Smooth muscle cell (in vitro differentiated cells): ENCODE data around the gene PHYKPL. TPM values are rescaled to one million over a fixed set of nuclear protein-coding genes. Genes with fewer than 3 reads are reported as not detected.

ENCODE experiments used
- DNase-seq: peaks from one replicate; lab custom pipeline; 2025; ENCODE audit not compliant: unreplicated experiment; lab: John Stamatoyannopoulos, UW
- H2AFZ ChIP-seq: fragments of 200-600 bp; sonication (generic); 2 replicates; pipeline ENCODE4 v1.6.0; 2016; ENCODE audit warnings: antibody characterized with exemption, low read depth, mild to moderate bottlenecking
- H3F3A ChIP-seq: fragments of 200-600 bp; sonication (generic); 2 replicates; pipeline ENCODE4 v1.6.0; 2017; ENCODE audit warnings: antibody characterized with exemption, low read depth
- H3K27ac ChIP-seq: fragments of 200-600 bp; sonication (generic); 2 replicates; pipeline ENCODE4 v1.5.1; 2016; ENCODE audit warnings: low read depth, mild to moderate bottlenecking
- H3K27me3 ChIP-seq: fragments of 200-600 bp; sonication (generic); 2 replicates; pipeline ENCODE4 v1.6.1; 2016; ENCODE audit warnings: low read depth, mild to moderate bottlenecking
- H3K36me3 ChIP-seq: fragments of 200-600 bp; sonication (generic); 2 replicates; pipeline ENCODE4 v1.5.1; 2016; ENCODE audit warnings: low read depth
- H3K4me1 ChIP-seq: fragments of 200-600 bp; sonication (generic); 2 replicates; pipeline ENCODE4 v1.5.1; 2016; ENCODE audit warnings: low read depth
- H3K4me2 ChIP-seq: fragments of 200-600 bp; sonication (generic); 2 replicates; pipeline ENCODE4 v1.6.0; 2016; ENCODE audit warnings: mild to moderate bottlenecking
- H3K4me3 ChIP-seq: fragments of 200-600 bp; sonication (generic); 2 replicates; pipeline ENCODE4 v1.5.1; 2016; ENCODE audit warnings: mild to moderate bottlenecking
- H3K79me2 ChIP-seq: fragments of 200-600 bp; sonication (generic); 2 replicates; pipeline ENCODE4 v1.6.0; 2016; ENCODE audit warnings: low read depth, mild to moderate bottlenecking
- H3K9ac ChIP-seq: fragments of 200-600 bp; sonication (generic); 2 replicates; pipeline ENCODE4 v1.6.0; 2016; ENCODE audit warnings: low read depth
- H3K9me3 ChIP-seq: fragments of 200-600 bp; sonication (generic); replicated peaks from 2 replicates; pipeline ENCODE4 v1.5.1; 2016; ENCODE audit warnings: low read depth
- H4K20me1 ChIP-seq: fragments of 200-600 bp; sonication (generic); 2 replicates; pipeline ENCODE4 v1.6.0; 2016; ENCODE audit warnings: low read depth
- WGBS: methylation state at CpG from one replicate; pipeline ENCODE4 v1.1.7; 2016; ENCODE audit warnings: low lambda C conversion rate; 5-methylcytosine and 5-hydroxymethylcytosine counted together
- polyA plus RNA-seq: library from polyadenylated mRNA; unstranded; fragments of >200 nt; fragmentation: Nextera tagmentation; extraction: Ambion mirVana; gene quantifications from 2 replicates; pipeline ENCODE4 v1.2.1, GENCODE V29; 2016
- total RNA-seq: library from RNA; depleted of rRNA; stranded (reverse); fragments of >200 nt; gene quantifications from 2 replicates; pipeline ENCODE4 v1.2.3, GENCODE V29; 2014
- TF ChIP-seq, protein P1 (sequence below): fragments of 200-600 bp; sonication (generic); IDR thresholded peaks from 2 replicates; pipeline ENCODE4 v1.5.1; 2017; ENCODE audit warnings: borderline replicate concordance, mild to moderate bottlenecking, antibody characterized with exemption; ENCODE audit not compliant: insufficient read depth, poor library complexity, severe bottlenecking

The PHYKPL gene
- total and polyA plus RNA-seq, 2 experiments from 2014 or later: 15.7 to 27.8 TPM

DNA sequence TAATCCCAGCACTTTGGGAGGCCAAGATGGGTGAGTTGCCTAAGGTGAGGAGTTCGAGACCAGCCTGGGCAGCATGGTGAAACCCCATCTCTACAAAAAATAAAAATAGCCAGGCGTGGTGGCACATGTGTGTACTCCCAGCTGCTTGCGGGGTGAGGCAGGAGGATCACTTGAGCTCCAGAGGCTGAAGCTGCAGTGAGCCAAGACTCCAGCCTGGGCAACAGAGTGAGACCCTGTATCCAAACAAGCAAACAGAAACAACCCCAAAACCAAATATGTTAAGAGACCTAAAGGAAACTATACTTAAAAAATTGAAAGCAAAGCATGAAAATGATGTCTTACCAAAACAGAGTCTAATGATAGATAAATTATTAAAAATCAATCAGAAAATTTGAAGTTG is 15.8 kb downstream of the PHYKPL start:
- peaks cover 71% of the 10 kb centered on the region for H4K20me1 ChIP-seq
- H3K36me3 ChIP-seq: peaks cover 6% of the 10 kb centered on the region
- H3K79me2 ChIP-seq: no peaks in the 10 kb centered on the region
- H3K9me3 ChIP-seq: no peaks in the 10 kb centered on the region
- TF ChIP-seq, protein P1, sequence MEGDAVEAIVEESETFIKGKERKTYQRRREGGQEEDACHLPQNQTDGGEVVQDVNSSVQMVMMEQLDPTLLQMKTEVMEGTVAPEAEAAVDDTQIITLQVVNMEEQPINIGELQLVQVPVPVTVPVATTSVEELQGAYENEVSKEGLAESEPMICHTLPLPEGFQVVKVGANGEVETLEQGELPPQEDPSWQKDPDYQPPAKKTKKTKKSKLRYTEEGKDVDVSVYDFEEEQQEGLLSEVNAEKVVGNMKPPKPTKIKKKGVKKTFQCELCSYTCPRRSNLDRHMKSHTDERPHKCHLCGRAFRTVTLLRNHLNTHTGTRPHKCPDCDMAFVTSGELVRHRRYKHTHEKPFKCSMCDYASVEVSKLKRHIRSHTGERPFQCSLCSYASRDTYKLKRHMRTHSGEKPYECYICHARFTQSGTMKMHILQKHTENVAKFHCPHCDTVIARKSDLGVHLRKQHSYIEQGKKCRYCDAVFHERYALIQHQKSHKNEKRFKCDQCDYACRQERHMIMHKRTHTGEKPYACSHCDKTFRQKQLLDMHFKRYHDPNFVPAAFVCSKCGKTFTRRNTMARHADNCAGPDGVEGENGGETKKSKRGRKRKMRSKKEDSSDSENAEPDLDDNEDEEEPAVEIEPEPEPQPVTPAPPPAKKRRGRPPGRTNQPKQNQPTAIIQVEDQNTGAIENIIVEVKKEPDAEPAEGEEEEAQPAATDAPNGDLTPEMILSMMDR: no peak
- H3K27ac ChIP-seq: no peak overlapping the region
- DNase-seq: no peak
- H3K27me3 ChIP-seq: no peaks in the 10 kb centered on the region
- peaks cover 11% of the 10 kb centered on the region for H3F3A ChIP-seq
- H3K9ac ChIP-seq: no peak overlapping the region
- H2AFZ ChIP-seq: no peak overlapping the region
- 95% methylated on average over 3 of the region's 3 CpGs for WGBS
- H3K4me3 ChIP-seq: no peak overlapping the region
- no peaks in the 10 kb centered on the region for H3K4me1 ChIP-seq
- H3K4me2 ChIP-seq: no peak overlapping the region

DNA sequence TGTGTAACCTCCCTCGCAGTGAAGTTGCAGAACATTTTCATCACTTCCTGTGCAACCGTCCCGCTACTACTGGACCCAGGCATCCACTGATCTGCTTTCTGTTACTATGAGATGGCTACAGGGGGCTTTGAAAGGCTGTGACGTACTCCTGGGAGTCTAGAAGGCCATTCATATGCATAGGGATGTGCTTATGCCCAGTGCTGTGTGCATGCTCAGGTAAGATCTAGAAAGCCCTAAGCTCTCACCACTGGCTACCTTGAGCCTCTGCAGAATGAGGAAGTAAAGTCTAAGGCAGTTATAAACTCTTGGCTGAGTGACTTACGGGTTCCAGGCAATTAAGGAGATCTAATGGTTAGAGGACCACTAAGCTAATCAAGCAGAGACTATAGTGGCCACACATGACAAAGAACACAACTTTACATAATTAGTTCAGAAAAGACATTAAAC is 16.5 kb downstream of the PHYKPL start:
- H3K4me2 ChIP-seq: no peak overlapping the region
- peaks cover 18% of the 10 kb centered on the region for H3F3A ChIP-seq
- no peak for DNase-seq
- peaks cover 6% of the 10 kb centered on the region for H3K36me3 ChIP-seq
- WGBS: 97% methylated on average over 5 of the region's 5 CpGs
- H3K9me3 ChIP-seq: no peaks in the 10 kb centered on the region
- H3K79me2 ChIP-seq: no peaks in the 10 kb centered on the region
- peaks cover 77% of the 10 kb centered on the region for H4K20me1 ChIP-seq
- H3K4me1 ChIP-seq: no peaks in the 10 kb centered on the region
- H2AFZ ChIP-seq: no peak overlapping the region
- no peak overlapping the region for H3K27ac ChIP-seq
- H3K9ac ChIP-seq: no peak overlapping the region
- TF ChIP-seq, protein P1: no peak
- no peak overlapping the region for H3K4me3 ChIP-seq
- no peaks in the 10 kb centered on the region for H3K27me3 ChIP-seq

DNA sequence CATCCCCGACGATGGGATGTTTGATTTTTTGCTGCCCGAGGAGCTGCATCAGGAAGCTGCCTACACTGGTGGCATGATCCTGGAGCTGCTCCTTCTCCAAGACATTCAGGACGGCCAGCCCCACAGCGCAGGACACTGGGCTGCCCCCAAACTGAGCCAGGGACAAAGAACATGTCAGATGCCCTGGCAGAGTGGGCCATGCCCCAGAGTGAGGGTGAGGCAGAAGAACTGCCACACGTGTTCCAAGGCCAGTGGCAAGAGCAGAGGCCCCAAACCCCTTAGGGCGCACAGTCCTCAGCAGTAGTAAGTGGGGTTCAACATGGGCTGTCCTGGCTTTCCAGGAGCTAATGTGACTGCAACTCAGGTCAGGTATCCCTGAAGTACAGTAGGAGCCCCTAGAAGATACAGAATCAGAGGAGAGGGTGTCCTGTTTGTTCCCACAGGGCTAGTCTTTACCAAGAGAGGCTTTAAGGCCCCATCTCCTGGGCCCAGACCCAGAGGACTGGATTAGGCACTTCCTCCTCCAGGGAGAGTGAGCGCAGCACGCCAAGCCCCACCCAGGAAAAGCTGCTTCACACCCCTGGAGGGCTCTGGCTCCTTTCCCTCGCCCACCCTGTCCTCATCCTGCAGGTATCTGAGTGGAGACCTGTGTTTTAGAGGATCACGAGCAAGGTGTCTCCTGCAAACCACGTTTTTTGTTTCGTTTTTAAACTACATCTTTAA is 17.2 kb downstream of the PHYKPL start:
- peaks cover 22% of the 10 kb centered on the region for H3F3A ChIP-seq
- no peak overlapping the region for H3K27ac ChIP-seq
- H2AFZ ChIP-seq: no peak overlapping the region
- no peaks in the 10 kb centered on the region for H3K9me3 ChIP-seq
- H3K4me2 ChIP-seq: no peak overlapping the region
- TF ChIP-seq, protein P1: no peak
- H3K4me1 ChIP-seq: no peaks in the 10 kb centered on the region
- H3K27me3 ChIP-seq: no peaks in the 10 kb centered on the region
- peaks cover 79% of the 10 kb centered on the region for H4K20me1 ChIP-seq
- H3K36me3 ChIP-seq: peaks cover 6% of the 10 kb centered on the region
- no peaks in the 10 kb centered on the region for H3K79me2 ChIP-seq
- WGBS: 81% methylated on average over 13 of the region's 13 CpGs
- H3K9ac ChIP-seq: no peak overlapping the region
- DNase-seq: no peak
- no peak overlapping the region for H3K4me3 ChIP-seq
